WTC11 (cell line): ENCODE data around the gene LPCAT3. TPM values are rescaled to one million over a fixed set of nuclear protein-coding genes. Genes with fewer than 3 reads are reported as not detected.
"Not testable (repeated sequence)": the region's sequence is repeated elsewhere in the genome, so short reads cannot be mapped to it uniquely, and the experiment has no call there.

Experiments used
- ATAC-seq: fragments of 200-7000 bp; cut with Tn5 transposase; 2 replicates; pipeline ENCODE4 v1.10.0; 2021; ENCODE audit warnings: mild to moderate bottlenecking, moderate library complexity
- CTCF ChIA-PET: fragments of 300-600 bp; sonication (Branson Sonifier 250); formaldehyde crosslinking; loops from one replicate; lab custom pipeline; 2021; ENCODE audit warnings: antibody characterized with exemption; lab: Charles Lee
- POLR2A ChIA-PET: fragments of 350-600 bp; sonication (Branson Sonifier 250); formaldehyde crosslinking; loops from one replicate; lab custom pipeline; 2021; ENCODE audit warnings: antibody characterized with exemption; lab: Charles Lee
- DNase-seq: peaks from one replicate; pipeline ENCODE4 v3.0.0; 2021; ENCODE audit warnings: low spot score
- H3K27ac Mint-ChIP-seq: 2 replicates; pipeline ENCODE4 v1.8.0; 2021; ENCODE audit warnings: mixed read lengths
- H3K27me3 Mint-ChIP-seq: 2 replicates; pipeline ENCODE4 v1.8.0; 2021; ENCODE audit warnings: low read depth, mild to moderate bottlenecking, moderate library complexity, mixed read lengths
- H3K36me3 Mint-ChIP-seq: 2 replicates; pipeline ENCODE4 v1.8.0; 2021; ENCODE audit warnings: mixed read lengths
- H3K4me1 Mint-ChIP-seq: 2 replicates; pipeline ENCODE4 v1.8.0; 2022; ENCODE audit warnings: mixed read lengths
- H3K4me3 Mint-ChIP-seq: 2 replicates; pipeline ENCODE4 v1.8.0; 2021; ENCODE audit warnings: mild to moderate bottlenecking, moderate library complexity, mixed read lengths
- H3K9me3 Mint-ChIP-seq: 2 replicates; pipeline ENCODE4 v1.8.0; 2021; ENCODE audit warnings: mixed read lengths
- ARID4B ChIP-seq: sonication (generic); formaldehyde crosslinking; IDR thresholded peaks from 2 replicates; pipeline ENCODE4 v1.8.0; 2023; ENCODE audit warnings: missing genetic modification reagents, mild to moderate bottlenecking, borderline replicate concordance
- ATF2 ChIP-seq: sonication (generic); formaldehyde crosslinking; IDR thresholded peaks from 2 replicates; pipeline ENCODE4 v1.8.1; 2022; ENCODE audit warnings: low read depth, missing genetic modification reagents, borderline replicate concordance
- E2F4 ChIP-seq: sonication (generic); formaldehyde crosslinking; IDR thresholded peaks from 2 replicates; pipeline ENCODE4 v1.8.1; 2022; ENCODE audit warnings: low read depth, mild to moderate bottlenecking, moderate library complexity, missing genetic modification reagents, borderline replicate concordance
- E2F5 ChIP-seq: sonication (generic); formaldehyde crosslinking; IDR thresholded peaks from 2 replicates; pipeline ENCODE4 v1.8.1; 2022; ENCODE audit warnings: mild to moderate bottlenecking, moderate library complexity, missing genetic modification reagents
- GTF2I ChIP-seq: fragments of 250-450 bp; sonication (Bioruptor Pico); conservative IDR thresholded peaks from 2 replicates; pipeline ENCODE4 v1.4.0; 2021; ENCODE audit warnings: mild to moderate bottlenecking
- RELA ChIP-seq: sonication (generic); formaldehyde crosslinking; IDR thresholded peaks from 2 replicates; pipeline ENCODE4 v1.8.1; 2022; ENCODE audit warnings: missing genetic modification reagents, mild to moderate bottlenecking, borderline replicate concordance
- STAT6 ChIP-seq: sonication (generic); formaldehyde crosslinking; conservative IDR thresholded peaks from 2 replicates; pipeline ENCODE4 v1.8.1; 2023; ENCODE audit warnings: mild to moderate bottlenecking, low read depth, missing genetic modification reagents, moderate library complexity
- ZNF121 ChIP-seq: sonication (generic); formaldehyde crosslinking; IDR thresholded peaks from 2 replicates; pipeline ENCODE4 v1.8.0; 2023; ENCODE audit warnings: missing genetic modification reagents
- total RNA-seq: library from RNA; stranded (reverse); gene quantifications from 3 replicates; pipeline ENCODE4 v1.2.3, GENCODE V29; 2021
- TF ChIP-seq, protein P1 (sequence below): sonication (generic); formaldehyde crosslinking; IDR thresholded peaks from 2 replicates; pipeline ENCODE4 v1.8.0; 2022; ENCODE audit warnings: mild to moderate bottlenecking, missing genetic modification reagents
- TF ChIP-seq, protein P2 (sequence below): fragments of 250-450 bp; sonication (Bioruptor Pico); IDR thresholded peaks from 2 replicates; pipeline ENCODE4 v1.9.0; 2021; ENCODE audit warnings: mild to moderate bottlenecking

Gene LPCAT3
- total RNA-seq, 1 experiment from 2014 or later = 40.0 TPM

GRCh38 chr12:7058850-7059395 lies 40.6 kb upstream of the LPCAT3 start (continued):
- TF ChIP-seq STAT6 (CRISPR knock-in tag) = no peak
- TF ChIP-seq, all 79 proteins: peak for 0

DNA sequence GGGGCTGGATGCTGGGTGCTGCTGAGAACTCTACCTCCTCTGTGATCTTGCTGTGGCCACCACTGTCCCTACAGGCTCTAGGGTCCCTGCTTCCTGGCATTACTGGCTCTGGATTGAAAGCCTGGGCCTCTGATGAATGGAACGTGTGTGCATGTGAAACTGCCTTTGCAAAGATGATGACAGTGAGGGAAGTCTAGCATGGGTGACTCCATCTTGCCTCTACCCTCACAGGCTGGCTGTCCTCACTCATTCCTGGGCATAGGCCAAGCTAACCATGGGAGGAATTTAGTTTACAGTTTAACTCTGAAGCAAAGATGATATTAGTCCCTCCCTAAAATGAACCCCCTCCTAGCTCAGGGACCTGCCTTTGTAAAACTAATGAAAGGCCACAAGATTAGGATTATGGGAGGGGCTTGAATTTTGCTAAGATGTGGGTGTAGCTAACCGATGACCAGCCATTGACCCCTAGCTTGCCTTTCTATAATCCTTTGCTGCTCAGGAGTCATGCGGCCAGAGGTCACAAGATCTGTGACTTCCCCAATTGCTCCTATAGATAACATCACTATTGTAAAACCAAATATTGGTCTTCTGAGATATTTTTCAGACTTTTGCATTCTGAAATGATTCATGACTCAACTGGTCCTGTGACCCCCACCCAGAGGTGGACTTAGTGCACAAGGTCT lies 40.0 kb upstream of the LPCAT3 start:
- no peak overlapping the region for H3K4me3 Mint-ChIP-seq
- H3K4me1 Mint-ChIP-seq = peaks cover 20% of the 10 kb centered on the region
- POLR2A ChIA-PET = no interaction called here
- no peak overlapping the region for H3K27ac Mint-ChIP-seq
- no peaks in the 10 kb centered on the region for H3K9me3 Mint-ChIP-seq
- no peaks in the 10 kb centered on the region for H3K36me3 Mint-ChIP-seq
- ATAC-seq = no peak
- no peak for DNase-seq
- CTCF ChIA-PET = interaction anchor here (1.0 to 2.7 kb wide), 5 partner anchors 40 to 106 kb away, joined by 3 to 7 read pairs (median 3); partner anchors contain the start of gene LPCAT3
- TF ChIP-seq ARID4B (CRISPR knock-in tag) = no peak
- peaks cover 2% of the 10 kb centered on the region; the same call in 1 of the 2 replicates for H3K27me3 Mint-ChIP-seq

GRCh38 chr12:7055736-7056135 lies 37.5 kb upstream of the LPCAT3 start:
- TF ChIP-seq ZNF121 = peak; percentile 40; the same call in 1 of the 2 replicates
- H3K27ac Mint-ChIP-seq, H3K4me3 Mint-ChIP-seq, H3K36me3 Mint-ChIP-seq, ATAC-seq, H3K27me3 Mint-ChIP-seq, POLR2A ChIA-PET, H3K9me3 Mint-ChIP-seq, DNase-seq: not testable (repeated sequence)
- peaks cover 14% of the 10 kb centered on the region for H3K4me1 Mint-ChIP-seq
- CTCF ChIA-PET = interaction anchor here (0.6 to 2.7 kb wide), 4 partner anchors 12 to 88 kb away, joined by 3 to 7 read pairs (median 4); partner anchors contain the start of gene C1RL

GRCh38 chr12:7054925-7055324 lies 36.6 kb upstream of the LPCAT3 start:
- Mint-ChIP-seq H3K36me3 (no peaks in the 10 kb centered on the region), H3K4me1 (peaks cover 5% of the 10 kb centered on the region), H3K27me3 (peaks cover 6% of the 10 kb centered on the region; the same call in 1 of the 2 replicates), H3K4me3 (no peak overlapping the region), H3K27ac (0 out of 2 replicates have a peak overlapping the region, but pooled peaks have one; percentile 51), H3K9me3 (peaks cover 5% of the 10 kb centered on the region; the same call in 1 of the 2 replicates)
- ATAC-seq = no peak
- ChIA-PET POLR2A (no interaction called here), CTCF (interaction anchor here (1.3 to 2.0 kb wide), 5 partner anchors 12 to 110 kb away, joined by 3 to 14 read pairs (median 4); no protein-coding TSS in a partner anchor)
- DNase-seq = no peak
- TF ChIP-seq GTF2I (CRISPR knock-in tag) (no peak), RELA (CRISPR knock-in tag) (no peak), ATF2 (no peak), E2F5 (CRISPR knock-in tag) (no peak), E2F4 (no peak)
- TF ChIP-seq, protein P1, sequence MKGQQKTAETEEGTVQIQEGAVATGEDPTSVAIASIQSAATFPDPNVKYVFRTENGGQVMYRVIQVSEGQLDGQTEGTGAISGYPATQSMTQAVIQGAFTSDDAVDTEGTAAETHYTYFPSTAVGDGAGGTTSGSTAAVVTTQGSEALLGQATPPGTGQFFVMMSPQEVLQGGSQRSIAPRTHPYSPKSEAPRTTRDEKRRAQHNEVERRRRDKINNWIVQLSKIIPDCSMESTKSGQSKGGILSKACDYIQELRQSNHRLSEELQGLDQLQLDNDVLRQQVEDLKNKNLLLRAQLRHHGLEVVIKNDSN (CRISPR knock-in tag) = no peak
- TF ChIP-seq, protein P2, sequence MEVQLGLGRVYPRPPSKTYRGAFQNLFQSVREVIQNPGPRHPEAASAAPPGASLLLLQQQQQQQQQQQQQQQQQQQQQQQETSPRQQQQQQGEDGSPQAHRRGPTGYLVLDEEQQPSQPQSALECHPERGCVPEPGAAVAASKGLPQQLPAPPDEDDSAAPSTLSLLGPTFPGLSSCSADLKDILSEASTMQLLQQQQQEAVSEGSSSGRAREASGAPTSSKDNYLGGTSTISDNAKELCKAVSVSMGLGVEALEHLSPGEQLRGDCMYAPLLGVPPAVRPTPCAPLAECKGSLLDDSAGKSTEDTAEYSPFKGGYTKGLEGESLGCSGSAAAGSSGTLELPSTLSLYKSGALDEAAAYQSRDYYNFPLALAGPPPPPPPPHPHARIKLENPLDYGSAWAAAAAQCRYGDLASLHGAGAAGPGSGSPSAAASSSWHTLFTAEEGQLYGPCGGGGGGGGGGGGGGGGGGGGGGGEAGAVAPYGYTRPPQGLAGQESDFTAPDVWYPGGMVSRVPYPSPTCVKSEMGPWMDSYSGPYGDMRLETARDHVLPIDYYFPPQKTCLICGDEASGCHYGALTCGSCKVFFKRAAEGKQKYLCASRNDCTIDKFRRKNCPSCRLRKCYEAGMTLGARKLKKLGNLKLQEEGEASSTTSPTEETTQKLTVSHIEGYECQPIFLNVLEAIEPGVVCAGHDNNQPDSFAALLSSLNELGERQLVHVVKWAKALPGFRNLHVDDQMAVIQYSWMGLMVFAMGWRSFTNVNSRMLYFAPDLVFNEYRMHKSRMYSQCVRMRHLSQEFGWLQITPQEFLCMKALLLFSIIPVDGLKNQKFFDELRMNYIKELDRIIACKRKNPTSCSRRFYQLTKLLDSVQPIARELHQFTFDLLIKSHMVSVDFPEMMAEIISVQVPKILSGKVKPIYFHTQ (CRISPR knock-in tag) = no peak
